Esophagus muscularis mucosa (tissue), 4 donors: Measurements from ENCODE around the gene DCC.

Source experiments
- EP300 ChIP-seq: sonication (generic); formaldehyde crosslinking; IDR thresholded peaks from one replicate; pipeline ENCODE4 v1.6.1; 2017; ENCODE audit warnings: antibody characterized with exemption
- POLR2A ChIP-seq: fragments of 450-650 bp; IDR thresholded peaks from one replicate; pipeline ENCODE4 v1.6.1; 2017; ENCODE audit warnings: antibody characterized with exemption, moderate library complexity, mild to moderate bottlenecking, low read depth
- POLR2AphosphoS5 ChIP-seq, 2 donors: sonication (generic); formaldehyde crosslinking; IDR thresholded peaks; one replicate each; pipeline ENCODE4 v1.6.1; 2017; ENCODE audit warnings: antibody characterized with exemption in 2 of 2
- TF ChIP-seq, protein P1 (sequence below), 3 experiments: fragments of 200-600 bp in 2 of 3; fragments of 450-650 bp in 1 of 3; sonication (generic) in 2 of 3; IDR thresholded peaks; one replicate each; pipeline ENCODE4 v1.5.1; 2017 to 2019; ENCODE audit warnings: antibody characterized with exemption in 3 of 3, mild to moderate bottlenecking in 2 of 3, moderate library complexity in 1 of 3

DNA sequence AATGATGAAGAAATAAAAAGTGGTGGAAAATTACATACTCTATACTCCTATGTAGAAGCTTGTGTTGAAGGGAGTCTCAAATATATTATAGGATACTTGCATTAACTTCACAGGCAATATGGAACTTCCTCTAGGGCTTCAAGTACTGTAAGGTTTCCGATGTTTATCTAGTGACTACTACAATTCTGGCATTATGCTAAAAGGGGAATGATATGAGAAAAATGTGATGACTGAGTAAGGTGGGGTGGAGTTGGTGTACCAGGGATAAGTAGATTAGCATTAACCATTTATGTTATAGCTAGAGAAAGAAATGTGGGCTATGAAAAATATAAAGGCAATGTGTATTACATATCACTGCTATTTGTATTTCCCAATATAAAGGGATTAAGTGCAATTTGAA is 229.5 kb downstream of the DCC start:
- TF ChIP-seq POLR2A (no peak), POLR2AphosphoS5 (IDR thresholded peaks at IDR 0.05) (no peak), EP300 (no peak)
- TF ChIP-seq, protein P1, sequence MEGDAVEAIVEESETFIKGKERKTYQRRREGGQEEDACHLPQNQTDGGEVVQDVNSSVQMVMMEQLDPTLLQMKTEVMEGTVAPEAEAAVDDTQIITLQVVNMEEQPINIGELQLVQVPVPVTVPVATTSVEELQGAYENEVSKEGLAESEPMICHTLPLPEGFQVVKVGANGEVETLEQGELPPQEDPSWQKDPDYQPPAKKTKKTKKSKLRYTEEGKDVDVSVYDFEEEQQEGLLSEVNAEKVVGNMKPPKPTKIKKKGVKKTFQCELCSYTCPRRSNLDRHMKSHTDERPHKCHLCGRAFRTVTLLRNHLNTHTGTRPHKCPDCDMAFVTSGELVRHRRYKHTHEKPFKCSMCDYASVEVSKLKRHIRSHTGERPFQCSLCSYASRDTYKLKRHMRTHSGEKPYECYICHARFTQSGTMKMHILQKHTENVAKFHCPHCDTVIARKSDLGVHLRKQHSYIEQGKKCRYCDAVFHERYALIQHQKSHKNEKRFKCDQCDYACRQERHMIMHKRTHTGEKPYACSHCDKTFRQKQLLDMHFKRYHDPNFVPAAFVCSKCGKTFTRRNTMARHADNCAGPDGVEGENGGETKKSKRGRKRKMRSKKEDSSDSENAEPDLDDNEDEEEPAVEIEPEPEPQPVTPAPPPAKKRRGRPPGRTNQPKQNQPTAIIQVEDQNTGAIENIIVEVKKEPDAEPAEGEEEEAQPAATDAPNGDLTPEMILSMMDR (IDR thresholded peaks at IDR 0.05), result no peak
